A549 (cell line): ENCODE data around the gene NTNG1.

Source experiments
- KDM1A ChIP-seq: fragments of 200-600 bp; sonication (generic); IDR thresholded peaks from 2 replicates; pipeline ENCODE4 v1.6.1; 2016; ENCODE audit warnings: low read depth, mild to moderate bottlenecking
- NFE2L2 ChIP-seq: fragments of 150-350 bp; conservative IDR thresholded peaks from 2 replicates; pipeline ENCODE4 v1.6.1; 2014; ENCODE audit warnings: low read length
- POLR2A ChIP-seq: IDR thresholded peaks from 2 replicates; pipeline ENCODE4 v1.6.1; 2012; ENCODE audit warnings: mild to moderate bottlenecking, low read length
- SREBF2 ChIP-seq: fragments of 450-650 bp; IDR thresholded peaks from 2 replicates; pipeline ENCODE4 v1.6.1; 2014; ENCODE audit warnings: mild to moderate bottlenecking, moderate library complexity
- TF ChIP-seq, protein P1 (sequence below): fragments of >200 bp; sonication (Bioruptor Twin); formaldehyde crosslinking; IDR thresholded peaks from 3 replicates; pipeline ENCODE4 v1.5.1; 2016
- TF ChIP-seq, protein P2 (sequence below): fragments of 200-600 bp; sonication (generic); IDR thresholded peaks from 2 replicates; pipeline ENCODE4 v1.6.1; 2016; ENCODE audit warnings: antibody characterized with exemption, mild to moderate bottlenecking, moderate library complexity

DNA sequence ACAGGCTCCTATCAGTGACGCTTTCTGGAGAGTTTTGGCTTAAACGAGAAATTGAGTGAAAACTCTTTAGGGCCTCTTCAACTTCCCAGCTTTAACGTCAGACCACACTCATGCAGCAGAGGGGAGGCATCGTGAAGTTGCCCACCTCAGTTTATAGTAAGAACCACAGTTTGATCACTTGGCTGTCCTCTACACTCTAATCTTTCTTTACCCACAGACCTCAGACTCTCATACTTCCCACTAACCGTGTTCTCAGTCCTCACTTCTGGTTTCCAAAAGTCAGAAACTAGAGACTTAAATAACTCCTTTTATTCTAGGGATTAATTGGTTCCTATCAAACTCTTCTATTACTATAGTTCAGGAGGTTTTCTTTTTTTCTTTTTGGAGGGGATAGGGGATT lies 302.2 kb downstream of the NTNG1 start:
- TF ChIP-seq, protein P1, sequence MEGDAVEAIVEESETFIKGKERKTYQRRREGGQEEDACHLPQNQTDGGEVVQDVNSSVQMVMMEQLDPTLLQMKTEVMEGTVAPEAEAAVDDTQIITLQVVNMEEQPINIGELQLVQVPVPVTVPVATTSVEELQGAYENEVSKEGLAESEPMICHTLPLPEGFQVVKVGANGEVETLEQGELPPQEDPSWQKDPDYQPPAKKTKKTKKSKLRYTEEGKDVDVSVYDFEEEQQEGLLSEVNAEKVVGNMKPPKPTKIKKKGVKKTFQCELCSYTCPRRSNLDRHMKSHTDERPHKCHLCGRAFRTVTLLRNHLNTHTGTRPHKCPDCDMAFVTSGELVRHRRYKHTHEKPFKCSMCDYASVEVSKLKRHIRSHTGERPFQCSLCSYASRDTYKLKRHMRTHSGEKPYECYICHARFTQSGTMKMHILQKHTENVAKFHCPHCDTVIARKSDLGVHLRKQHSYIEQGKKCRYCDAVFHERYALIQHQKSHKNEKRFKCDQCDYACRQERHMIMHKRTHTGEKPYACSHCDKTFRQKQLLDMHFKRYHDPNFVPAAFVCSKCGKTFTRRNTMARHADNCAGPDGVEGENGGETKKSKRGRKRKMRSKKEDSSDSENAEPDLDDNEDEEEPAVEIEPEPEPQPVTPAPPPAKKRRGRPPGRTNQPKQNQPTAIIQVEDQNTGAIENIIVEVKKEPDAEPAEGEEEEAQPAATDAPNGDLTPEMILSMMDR, result no peak
- no peak for TF ChIP-seq SREBF2
- TF ChIP-seq, protein P2, sequence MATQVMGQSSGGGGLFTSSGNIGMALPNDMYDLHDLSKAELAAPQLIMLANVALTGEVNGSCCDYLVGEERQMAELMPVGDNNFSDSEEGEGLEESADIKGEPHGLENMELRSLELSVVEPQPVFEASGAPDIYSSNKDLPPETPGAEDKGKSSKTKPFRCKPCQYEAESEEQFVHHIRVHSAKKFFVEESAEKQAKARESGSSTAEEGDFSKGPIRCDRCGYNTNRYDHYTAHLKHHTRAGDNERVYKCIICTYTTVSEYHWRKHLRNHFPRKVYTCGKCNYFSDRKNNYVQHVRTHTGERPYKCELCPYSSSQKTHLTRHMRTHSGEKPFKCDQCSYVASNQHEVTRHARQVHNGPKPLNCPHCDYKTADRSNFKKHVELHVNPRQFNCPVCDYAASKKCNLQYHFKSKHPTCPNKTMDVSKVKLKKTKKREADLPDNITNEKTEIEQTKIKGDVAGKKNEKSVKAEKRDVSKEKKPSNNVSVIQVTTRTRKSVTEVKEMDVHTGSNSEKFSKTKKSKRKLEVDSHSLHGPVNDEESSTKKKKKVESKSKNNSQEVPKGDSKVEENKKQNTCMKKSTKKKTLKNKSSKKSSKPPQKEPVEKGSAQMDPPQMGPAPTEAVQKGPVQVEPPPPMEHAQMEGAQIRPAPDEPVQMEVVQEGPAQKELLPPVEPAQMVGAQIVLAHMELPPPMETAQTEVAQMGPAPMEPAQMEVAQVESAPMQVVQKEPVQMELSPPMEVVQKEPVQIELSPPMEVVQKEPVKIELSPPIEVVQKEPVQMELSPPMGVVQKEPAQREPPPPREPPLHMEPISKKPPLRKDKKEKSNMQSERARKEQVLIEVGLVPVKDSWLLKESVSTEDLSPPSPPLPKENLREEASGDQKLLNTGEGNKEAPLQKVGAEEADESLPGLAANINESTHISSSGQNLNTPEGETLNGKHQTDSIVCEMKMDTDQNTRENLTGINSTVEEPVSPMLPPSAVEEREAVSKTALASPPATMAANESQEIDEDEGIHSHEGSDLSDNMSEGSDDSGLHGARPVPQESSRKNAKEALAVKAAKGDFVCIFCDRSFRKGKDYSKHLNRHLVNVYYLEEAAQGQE, result no peak
- no peak for TF ChIP-seq KDM1A
- TF ChIP-seq POLR2A, result no peak
- no peak for TF ChIP-seq NFE2L2
